ENCODE results near the gene S100A8.
"Not testable (repeated sequence)": the region's sequence is repeated elsewhere in the genome, so short reads cannot be mapped to it uniquely, and the experiment has no call there.

The S100A8 gene

GRCh38 chr1:153415850-153416570, 25.1 kb upstream of the S100A8 start, which contains the start of gene S100A7A:
Gene S100A7A, plus strand, starts transcription at chr1:153416520. Its CDS starts 1,563 bp downstream, at chr1:153418083.
- DNase-seq: no peak

- not testable (repeated sequence) for DNase-seq
These were observed 23.1 kb upstream of the S100A8 start for GRCh38 chr1:153413961-153414360.

GRCh38 chr1:153407274-153407673, 16.4 kb upstream of the S100A8 start:
- not testable (repeated sequence) for DNase-seq

GRCh38 chr1:153405825-153406599, 15.1 kb upstream of the S100A8 start:
- not testable (repeated sequence) for DNase-seq

- DNase-seq: no peak
These were observed 13.9 kb upstream of the S100A8 start for GRCh38 chr1:153404768-153405167.

GRCh38 chr1:153404086-153404635, 13.3 kb upstream of the S100A8 start:
- DNase-seq: no peak

GRCh38 chr1:153403421-153404085, 12.7 kb upstream of the S100A8 start:
- no peak for DNase-seq

- DNase-seq: no peak
These were observed 11.4 kb upstream of the S100A8 start for GRCh38 chr1:153402226-153402625.

- DNase-seq: no peak
These were observed 10.6 kb upstream of the S100A8 start for GRCh38 chr1:153401461-153401860.

GRCh38 chr1:153400244-153400643, 9.4 kb upstream of the S100A8 start:
- peak in 1 of 2 experiments; percentile 42 for DNase-seq

GRCh38 chr1:153399401-153400055, 8.7 kb upstream of the S100A8 start:
- DNase-seq: no peak

- DNase-seq: no peak
These were observed 7.2 kb upstream of the S100A8 start for GRCh38 chr1:153397924-153398651.

GRCh38 chr1:153397051-153397923, 6.4 kb upstream of the S100A8 start:
- DNase-seq: no peak

- no peak for DNase-seq
These were observed 5.6 kb upstream of the S100A8 start for GRCh38 chr1:153396461-153396860.

GRCh38 chr1:153395776-153396175, 4.9 kb upstream of the S100A8 start:
- DNase-seq: no peak

- no peak for DNase-seq
These were observed 4.3 kb upstream of the S100A8 start for GRCh38 chr1:153395136-153395685.

- no peak for DNase-seq
These were observed 3.5 kb upstream of the S100A8 start for GRCh38 chr1:153394391-153394790.

GRCh38 chr1:153393926-153394325, 3.1 kb upstream of the S100A8 start:
- DNase-seq: peak in 1 of 2 experiments; percentile 14

- DNase-seq: no peak
These were observed 1.9 kb upstream of the S100A8 start for GRCh38 chr1:153392822-153393221.

- DNase-seq: no peak
These were observed 1.4 kb upstream of the S100A8 start for GRCh38 chr1:153392258-153392657.
